ENCODE results near the gene MDFI.

DNA sequence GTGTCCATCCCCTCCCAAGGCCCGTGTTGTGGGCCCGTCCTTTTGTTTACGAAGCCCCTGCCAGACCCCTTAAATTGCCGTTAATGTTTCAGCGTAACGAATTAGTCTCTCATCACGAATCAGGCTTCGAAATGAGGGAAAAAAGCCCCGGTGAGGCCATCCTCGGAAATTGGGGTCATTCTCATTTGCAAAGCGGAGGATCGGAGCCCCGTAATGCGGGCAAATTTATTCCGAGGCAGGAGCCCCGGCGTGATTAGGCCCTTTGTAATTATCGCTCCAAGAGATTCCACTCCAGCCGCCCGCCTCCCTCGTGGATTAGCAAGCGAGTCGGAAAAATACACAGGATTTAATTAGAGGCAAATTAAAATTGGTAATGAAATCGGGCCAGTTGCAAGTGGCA lies 44.9 kb upstream of the MDFI start:
- no peak for TF ChIP-seq CTCF (IDR thresholded peaks at IDR 0.05)
- no peak for TF ChIP-seq POLR2A (IDR thresholded peaks at IDR 0.05)
